B cell (primary cell): ENCODE measurements around the gene IKBKG. TPM values are rescaled to one million over a fixed set of nuclear protein-coding genes. Genes with fewer than 3 reads are reported as not detected.

Source experiments
- ATAC-seq: fragments of 200-7000 bp; cut with Tn5 transposase; one replicate; pipeline ENCODE4 v1.10.0; 2021; ENCODE audit warnings: low read depth, mild to moderate bottlenecking, moderate number of reproducible peaks, moderate library complexity
- CTCF ChIA-PET: fragments of 350-600 bp; sonication (Branson Sonifier 250); formaldehyde crosslinking; loops from one replicate; lab custom pipeline; 2021; ENCODE audit warnings: antibody characterized with exemption, inconsistent platforms; lab: Charles Lee
- POLR2A ChIA-PET: fragments of 350-600 bp; sonication (Branson Sonifier 250); formaldehyde crosslinking; loops from one replicate; lab custom pipeline; 2021; ENCODE audit warnings: antibody characterized with exemption; lab: Charles Lee
- DNase-seq: peaks from one replicate; pipeline ENCODE4 v3.0.0; 2013
- H2AFZ ChIP-seq: 2 replicates; pipeline ENCODE4 v1.6.1; 2012; ENCODE audit warnings: mild to moderate bottlenecking, low read depth, low read length; ENCODE audit not compliant: insufficient read depth, poor library complexity, severe bottlenecking
- H3K27ac ChIP-seq, 2 donors: 1 replicate in 1 of 2; 2 replicates in 1 of 2; pipeline ENCODE4 v1.5.1; 2012 to 2013; ENCODE audit warnings: low read length in 2 of 2, mild to moderate bottlenecking in 2 of 2, moderate library complexity in 1 of 2
- H3K27me3 ChIP-seq, 4 experiments: fragments of 200-600 bp in 1 of 4; sonication (generic) in 1 of 4; replicated peaks in 1 of 4; 1 replicate in 2 of 4; 2 replicates in 2 of 4; pipeline versions ENCODE4 v1.6.1 to v1.7.0; 2013 to 2016; ENCODE audit warnings: low read length in 3 of 4, mild to moderate bottlenecking in 2 of 4, mixed read lengths in 1 of 4, moderate library complexity in 1 of 4; ENCODE audit not compliant: insufficient read depth in 4 of 4, control insufficient read depth in 3 of 4; ENCODE audit errors: control extremely low read depth in 1 of 4
- H3K36me3 ChIP-seq, 2 experiments: replicated peaks in 1 of 2; 1 replicate in 1 of 2; 2 replicates in 1 of 2; pipeline versions ENCODE4 v1.6.1 to v1.7.1; 2013; ENCODE audit warnings: low read length in 1 of 2; ENCODE audit not compliant: insufficient read depth in 2 of 2, control insufficient read depth in 1 of 2; ENCODE audit errors: control extremely low read depth in 1 of 2, extremely low read depth in 1 of 2
- H3K4me1 ChIP-seq, 2 donors: fragments of 200-600 bp in 1 of 2; sonication (generic) in 1 of 2; 1 replicate in 1 of 2; 2 replicates in 1 of 2; pipeline versions ENCODE4 v1.5.1 to v1.6.1; 2013 to 2017; ENCODE audit warnings: low read length in 2 of 2; ENCODE audit not compliant: control insufficient read depth in 2 of 2, insufficient read depth in 2 of 2
- H3K4me2 ChIP-seq: replicated peaks from 2 replicates; pipeline ENCODE3; 2012; ENCODE audit warnings: mild to moderate bottlenecking, low read depth, low read length; ENCODE audit not compliant: poor library complexity, severe bottlenecking
- H3K4me3 ChIP-seq, 5 experiments: fragments of 200-600 bp in 1 of 5; sonication (generic) in 1 of 5; 1 replicate in 3 of 5; 2 replicates in 2 of 5; pipeline versions ENCODE4 v1.5.1 to v1.7.0; 2011 to 2016; ENCODE audit warnings: low read length in 4 of 5, mild to moderate bottlenecking in 4 of 5, low read depth in 2 of 5, control low read depth in 1 of 5, moderate library complexity in 1 of 5; ENCODE audit not compliant: insufficient read depth in 1 of 5; ENCODE audit errors: control extremely low read depth in 1 of 5, extremely low read depth in 1 of 5
- H3K79me2 ChIP-seq: fragments of 200-600 bp; sonication (generic); one replicate; pipeline ENCODE4 v1.6.0; 2016; ENCODE audit warnings: low read length; ENCODE audit not compliant: control insufficient read depth, insufficient read depth
- H3K9ac ChIP-seq: fragments of 200-600 bp; sonication (generic); 2 replicates; pipeline ENCODE4 v1.6.1; 2017; ENCODE audit warnings: mild to moderate bottlenecking, low read length, moderate library complexity
- H3K9me3 ChIP-seq, 3 donors: one replicate each; pipeline versions ENCODE4 v1.6.1 to v1.7.1; 2013; ENCODE audit warnings: low read length in 2 of 3; ENCODE audit not compliant: control insufficient read depth in 2 of 3, insufficient read depth in 1 of 3; ENCODE audit errors: control extremely low read depth in 1 of 3
- H4K20me1 ChIP-seq: 2 replicates; pipeline ENCODE4 v1.6.0; 2012; ENCODE audit warnings: mild to moderate bottlenecking, low read length; ENCODE audit not compliant: insufficient read depth, control insufficient read depth, poor library complexity, severe bottlenecking
- H3K27ac Mint-ChIP-seq: one replicate; pipeline ENCODE4 v1.8.0; 2021; ENCODE audit warnings: mixed read lengths
- H3K27me3 Mint-ChIP-seq: one replicate; pipeline ENCODE4 v1.8.0; 2021; ENCODE audit warnings: mixed read lengths
- H3K4me1 Mint-ChIP-seq: one replicate; pipeline ENCODE4 v1.8.0; 2021; ENCODE audit warnings: mixed read lengths
- H3K4me3 Mint-ChIP-seq: one replicate; pipeline ENCODE4 v1.8.0; 2021; ENCODE audit warnings: mixed read lengths
- H3K9me3 Mint-ChIP-seq: one replicate; pipeline ENCODE4 v1.8.0; 2022; ENCODE audit warnings: mixed read lengths; ENCODE audit not compliant: insufficient read depth
- CTCF ChIP-seq: fragments of 200-600 bp; IDR thresholded peaks from one replicate; pipeline ENCODE4 v1.8.0; 2022; ENCODE audit warnings: antibody characterized with exemption, mild to moderate bottlenecking
- EZH2 ChIP-seq: IDR thresholded peaks from 2 replicates; pipeline ENCODE4 v1.6.1; 2012; ENCODE audit warnings: borderline replicate concordance, low read depth, mild to moderate bottlenecking, moderate library complexity, low read length; ENCODE audit not compliant: insufficient read depth, poor library complexity, severe bottlenecking
- WGBS: methylation state at CpG from one replicate; pipeline ENCODE4 v1.1.5; 2013; ENCODE audit warnings: missing lambda C conversion rate; ENCODE audit not compliant: insufficient coverage; 5-methylcytosine and 5-hydroxymethylcytosine counted together
- intact Hi-C: fragments of 100-400 bp; cut with micrococcal nuclease; formaldehyde crosslinking; loops from one replicate; pipeline ENCODE4 v1.10.0; 2022
- polyA plus RNA-seq: library from polyadenylated mRNA; depleted of rRNA; stranded (reverse); fragments of >200 nt; gene quantifications from 2 replicates; pipeline ENCODE4 v1.2.3, GENCODE V29; 2012
- total RNA-seq, 2 donors: library from RNA; stranded (reverse); fragments of 120-200 nt in 1 of 2; gene quantifications; 1 replicate in 1 of 2; 2 replicates in 1 of 2; pipeline versions ENCODE4 v1.2.3 to v1.2.4, GENCODE V29; 2013 to 2022

Gene IKBKG
- total and polyA plus RNA-seq, 2 donors (not counting 1 experiment from before 2014, with no cell fraction given): 46.7 to 65.1 TPM

- 97% methylated on average over 9 of the region's 24 CpGs for WGBS
- Mint-ChIP-seq H3K4me3 (no peak overlapping the region), H3K27me3 (no peaks in the 10 kb centered on the region), H3K4me1 (peaks cover 3% of the 10 kb centered on the region), H3K27ac (no peak overlapping the region), H3K9me3 (no peaks in the 10 kb centered on the region)
- intact Hi-C loops: no loop called here
- no peak overlapping the region for H3K4me2 ChIP-seq
- no peak overlapping the region for H3K9ac ChIP-seq
- peaks cover 0 to 7% of the 10 kb centered on the region in 2 donors for H3K4me1 ChIP-seq
- CTCF ChIA-PET: no interaction called here
- POLR2A ChIA-PET: no interaction called here
- no peaks in the 10 kb centered on the region for H4K20me1 ChIP-seq
- H3K36me3 ChIP-seq: peaks cover 0 to 18% of the 10 kb centered on the region in 2 experiments
- H2AFZ ChIP-seq: no peak overlapping the region
- ATAC-seq: no peak
- no peaks in the 10 kb centered on the region for H3K79me2 ChIP-seq
- no peak overlapping the region for H3K27ac ChIP-seq
- H3K27me3 ChIP-seq: no peaks in the 10 kb centered on the region
- no peak for TF ChIP-seq EZH2
- no peak for TF ChIP-seq CTCF
- no peak for DNase-seq
- H3K9me3 ChIP-seq: peaks cover 0 to 3% (median 0%) of the 10 kb centered on the region in 3 donors
- H3K4me3 ChIP-seq: no peak overlapping the region
Measured at GRCh38 chrX:154507673-154508383, 39.6 kb upstream of the IKBKG start.

- Histone ChIP-seq H3K27me3 (no peaks in the 10 kb centered on the region), H2AFZ (no peak overlapping the region), H3K36me3 (peaks cover 0 to 18% of the 10 kb centered on the region in 2 experiments), H3K4me3 (no peak overlapping the region), H3K9ac (no peak overlapping the region), H3K4me1 (peaks cover 0 to 7% of the 10 kb centered on the region in 2 donors), H3K79me2 (no peaks in the 10 kb centered on the region), H3K9me3 (peaks cover 0 to 3% (median 0%) of the 10 kb centered on the region in 3 donors), H3K4me2 (no peak overlapping the region), H3K27ac (no peak overlapping the region), H4K20me1 (no peaks in the 10 kb centered on the region)
- ChIA-PET POLR2A (no interaction called here), CTCF (no interaction called here)
- ATAC-seq: no peak
- no peak for DNase-seq
- Mint-ChIP-seq H3K27me3 (no peaks in the 10 kb centered on the region), H3K9me3 (no peaks in the 10 kb centered on the region), H3K4me3 (no peak overlapping the region), H3K4me1 (peaks cover 3% of the 10 kb centered on the region), H3K27ac (no peak overlapping the region)
- TF ChIP-seq CTCF: no peak
- TF ChIP-seq EZH2: no peak
- intact Hi-C loops: no loop called here
- WGBS: 97% methylated on average over 6 of the region's 13 CpGs
Measured at GRCh38 chrX:154508384-154508745, 39.1 kb upstream of the IKBKG start.
